Measurements from ENCODE around the gene CFAP410. TPM values are rescaled to one million over a fixed set of nuclear protein-coding genes. Genes with fewer than 3 reads are reported as not detected.

CFAP410 gene
- total and polyA plus RNA-seq, 2 donors (not counting 1 experiment from before 2014, with no cell fraction given), result 69.2 to 98.8 TPM

DNA sequence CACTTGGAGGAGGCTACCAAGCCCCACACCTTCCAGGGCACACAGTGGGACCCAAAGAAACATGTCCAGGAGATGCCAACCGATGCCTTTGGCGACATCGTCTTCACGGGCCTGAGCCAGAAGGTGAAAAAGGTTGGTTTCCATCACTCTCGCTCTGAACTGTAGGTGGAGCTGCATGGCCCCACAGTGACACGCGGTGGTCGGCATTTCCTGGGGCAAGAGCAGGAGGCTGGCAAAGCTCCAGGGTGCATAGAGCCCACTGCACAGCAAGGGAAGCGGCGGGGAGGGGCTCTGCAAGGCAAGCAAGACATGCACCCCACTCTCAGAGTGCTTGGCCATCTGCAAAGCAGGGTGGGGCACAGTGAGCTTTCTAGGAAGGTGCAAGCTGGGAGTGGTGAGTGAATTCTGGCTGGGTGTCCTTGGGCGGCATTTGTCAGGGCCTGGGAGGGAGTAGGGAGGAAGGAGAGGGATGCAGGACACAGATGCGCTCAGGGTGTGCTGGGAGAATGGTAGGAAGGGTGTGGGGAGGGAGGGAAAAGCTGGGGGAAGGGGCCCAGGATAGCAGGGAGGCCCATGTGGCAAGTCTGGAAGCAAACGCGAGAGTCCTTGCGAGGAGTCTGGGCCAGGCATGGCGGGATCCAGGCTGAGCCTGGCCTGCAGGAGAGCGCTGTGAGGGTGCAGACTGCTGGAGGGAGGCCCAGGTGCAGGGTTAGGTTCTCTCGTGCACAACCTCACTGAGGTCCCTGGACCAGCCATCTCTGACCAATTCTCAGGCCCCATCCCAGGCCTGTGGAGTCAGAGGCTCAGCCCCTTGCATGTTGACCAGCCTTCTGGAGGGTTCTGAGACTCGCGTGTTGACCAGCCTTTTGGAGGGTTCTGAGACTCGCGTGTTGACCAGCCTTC is 25.2 kb upstream of the CFAP410 start:
- intact Hi-C loops (cut with micrococcal nuclease), result no loop called here
- no peak for DNase-seq
- Histone ChIP-seq H2AFZ (ENCODE audit: insufficient read depth, low read depth, low read length, poor library complexity, severe bottlenecking) (no peak overlapping the region), H3K79me2 (ENCODE audit: control insufficient read depth, insufficient read depth, low read length) (peaks cover 13% of the 10 kb centered on the region), H3K27ac (ENCODE audit: low read length in 2 of 2) (no peak overlapping the region), H3K4me1 (ENCODE audit: control insufficient read depth in 2 of 2, insufficient read depth in 2 of 2, low read length in 2 of 2) (peaks cover 7% of the 10 kb centered on the region in 2 donors), H3K4me3 (ENCODE audit: control extremely low read depth in 1 of 5, extremely low read depth in 1 of 5, insufficient read depth in 1 of 5, low read depth in 2 of 5, low read length in 4 of 5) (no peak overlapping the region), H4K20me1 (ENCODE audit: control insufficient read depth, insufficient read depth, low read length, poor library complexity, severe bottlenecking) (no peaks in the 10 kb centered on the region), H3K36me3 (replicated peaks in 1 of 2; ENCODE audit: control extremely low read depth in 1 of 2, control insufficient read depth in 1 of 2, extremely low read depth in 1 of 2, insufficient read depth in 2 of 2, low read length in 1 of 2) (peaks cover 0 to 3% of the 10 kb centered on the region in 2 experiments), H3K27me3 (replicated peaks in 1 of 4; ENCODE audit: control extremely low read depth in 1 of 4, control insufficient read depth in 3 of 4, insufficient read depth in 4 of 4, low read length in 3 of 4) (no peaks in the 10 kb centered on the region), H3K4me2 (replicated peaks; ENCODE audit: low read depth, low read length, poor library complexity, severe bottlenecking) (no peak overlapping the region), H3K9me3 (ENCODE audit: control extremely low read depth in 1 of 3, control insufficient read depth in 2 of 3, insufficient read depth in 1 of 3, low read length in 2 of 3) (peaks cover 0 to 14% (median 0%) of the 10 kb centered on the region in 3 donors), H3K9ac (ENCODE audit: low read length) (no peak overlapping the region)
- peaks cover 8% of the 10 kb centered on the region for H3K4me1 Mint-ChIP-seq
- no peaks in the 10 kb centered on the region for H3K27me3 Mint-ChIP-seq
- H3K4me3 Mint-ChIP-seq, result no peak overlapping the region
- no peak for ATAC-seq (ENCODE audit: low read depth)
- ChIA-PET CTCF (no interaction called here), POLR2A (interaction anchor here (0.6 kb wide), 1 partner anchor 109 kb away, joined by 3 read pairs; no protein-coding TSS in a partner anchor)
- H3K27ac Mint-ChIP-seq, result no peak overlapping the region
- TF ChIP-seq EZH2 (IDR thresholded peaks at IDR 0.05; ENCODE audit: borderline replicate concordance, insufficient read depth, low read depth, low read length, poor library complexity, severe bottlenecking), result no peak
- TF ChIP-seq, protein P1, sequence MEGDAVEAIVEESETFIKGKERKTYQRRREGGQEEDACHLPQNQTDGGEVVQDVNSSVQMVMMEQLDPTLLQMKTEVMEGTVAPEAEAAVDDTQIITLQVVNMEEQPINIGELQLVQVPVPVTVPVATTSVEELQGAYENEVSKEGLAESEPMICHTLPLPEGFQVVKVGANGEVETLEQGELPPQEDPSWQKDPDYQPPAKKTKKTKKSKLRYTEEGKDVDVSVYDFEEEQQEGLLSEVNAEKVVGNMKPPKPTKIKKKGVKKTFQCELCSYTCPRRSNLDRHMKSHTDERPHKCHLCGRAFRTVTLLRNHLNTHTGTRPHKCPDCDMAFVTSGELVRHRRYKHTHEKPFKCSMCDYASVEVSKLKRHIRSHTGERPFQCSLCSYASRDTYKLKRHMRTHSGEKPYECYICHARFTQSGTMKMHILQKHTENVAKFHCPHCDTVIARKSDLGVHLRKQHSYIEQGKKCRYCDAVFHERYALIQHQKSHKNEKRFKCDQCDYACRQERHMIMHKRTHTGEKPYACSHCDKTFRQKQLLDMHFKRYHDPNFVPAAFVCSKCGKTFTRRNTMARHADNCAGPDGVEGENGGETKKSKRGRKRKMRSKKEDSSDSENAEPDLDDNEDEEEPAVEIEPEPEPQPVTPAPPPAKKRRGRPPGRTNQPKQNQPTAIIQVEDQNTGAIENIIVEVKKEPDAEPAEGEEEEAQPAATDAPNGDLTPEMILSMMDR (IDR thresholded peaks at IDR 0.05), result no peak
- peaks cover 5% of the 10 kb centered on the region for H3K9me3 Mint-ChIP-seq (ENCODE audit: insufficient read depth)
- 87% methylated on average over 21 of the region's 22 CpGs for WGBS (ENCODE audit: insufficient coverage)

DNA sequence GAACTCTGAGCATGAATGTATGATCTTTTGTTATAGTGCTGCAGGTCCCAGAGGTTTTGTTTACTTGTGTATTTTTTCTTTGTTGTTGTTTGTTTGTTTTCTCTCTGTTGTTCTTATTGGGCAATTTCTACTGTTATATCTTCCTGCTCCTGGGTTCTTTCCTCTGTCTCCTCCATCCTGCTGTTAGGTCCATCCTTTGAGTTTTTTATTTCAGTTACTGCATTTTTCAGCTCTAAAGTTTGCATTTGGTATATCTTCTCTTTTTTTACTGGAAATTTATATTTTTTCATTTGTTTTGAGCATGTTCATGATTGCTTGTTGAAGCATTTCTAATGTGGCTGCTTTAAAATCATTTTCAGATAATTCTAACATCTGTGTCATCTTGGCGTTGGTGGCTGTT is 24.1 kb upstream of the CFAP410 start:
- intact Hi-C loops (cut with micrococcal nuclease), result no loop called here
- Histone ChIP-seq H3K27ac (ENCODE audit: low read length in 2 of 2) (no peak overlapping the region), H3K4me1 (ENCODE audit: control insufficient read depth in 2 of 2, insufficient read depth in 2 of 2, low read length in 2 of 2) (peaks cover 7% of the 10 kb centered on the region in 2 donors), H3K4me3 (ENCODE audit: control extremely low read depth in 1 of 5, extremely low read depth in 1 of 5, insufficient read depth in 1 of 5, low read depth in 2 of 5, low read length in 4 of 5) (no peak overlapping the region), H3K27me3 (replicated peaks in 1 of 4; ENCODE audit: control extremely low read depth in 1 of 4, control insufficient read depth in 3 of 4, insufficient read depth in 4 of 4, low read length in 3 of 4) (no peaks in the 10 kb centered on the region), H3K9me3 (ENCODE audit: control extremely low read depth in 1 of 3, control insufficient read depth in 2 of 3, insufficient read depth in 1 of 3, low read length in 2 of 3) (peaks cover 0 to 10% (median 0%) of the 10 kb centered on the region in 3 donors), H3K36me3 (replicated peaks in 1 of 2; ENCODE audit: control extremely low read depth in 1 of 2, control insufficient read depth in 1 of 2, extremely low read depth in 1 of 2, insufficient read depth in 2 of 2, low read length in 1 of 2) (peaks cover 0 to 3% of the 10 kb centered on the region in 2 experiments), H4K20me1 (ENCODE audit: control insufficient read depth, insufficient read depth, low read length, poor library complexity, severe bottlenecking) (no peaks in the 10 kb centered on the region), H3K4me2 (replicated peaks; ENCODE audit: low read depth, low read length, poor library complexity, severe bottlenecking) (no peak overlapping the region), H3K79me2 (ENCODE audit: control insufficient read depth, insufficient read depth, low read length) (peaks cover 13% of the 10 kb centered on the region), H2AFZ (ENCODE audit: insufficient read depth, low read depth, low read length, poor library complexity, severe bottlenecking) (no peak overlapping the region), H3K9ac (ENCODE audit: low read length) (no peak overlapping the region)
- TF ChIP-seq, protein P1 (IDR thresholded peaks at IDR 0.05), result no peak
- no peak for TF ChIP-seq EZH2 (IDR thresholded peaks at IDR 0.05; ENCODE audit: borderline replicate concordance, insufficient read depth, low read depth, low read length, poor library complexity, severe bottlenecking)
- no peak overlapping the region for H3K4me3 Mint-ChIP-seq
- ATAC-seq (ENCODE audit: low read depth) (no peak), DNase-seq (no peak)
- ChIA-PET CTCF (no interaction called here), POLR2A (interaction anchor here (0.7 kb wide), 1 partner anchor 24 kb away, joined by 3 read pairs; the partner anchor contains the start of gene CFAP410)
- H3K27me3 Mint-ChIP-seq, result no peaks in the 10 kb centered on the region
- peaks cover 5% of the 10 kb centered on the region for H3K9me3 Mint-ChIP-seq (ENCODE audit: insufficient read depth)
- WGBS (ENCODE audit: insufficient coverage), result no CpG with 5 or more reads among the region's 1 CpG
- H3K4me1 Mint-ChIP-seq, result peaks cover 9% of the 10 kb centered on the region
- no peak overlapping the region for H3K27ac Mint-ChIP-seq

Measured in B cell (primary cell).